H9 (cell line): ENCODE data around the gene FAM241A. TPM values are rescaled to one million over a fixed set of nuclear protein-coding genes. Genes with fewer than 3 reads are reported as not detected.

ENCODE experiments used
- DNase-seq: peaks from one replicate; pipeline ENCODE4 v3.0.0-alpha.2; 2017
- H2AFZ ChIP-seq: one replicate; pipeline ENCODE4 v1.6.1; 2013; ENCODE audit warnings: mild to moderate bottlenecking, low read length, control low read depth, moderate library complexity
- H2AK5ac ChIP-seq: 2 replicates; pipeline ENCODE4 v1.6.1; 2013; ENCODE audit warnings: low read length, control low read depth, mixed read lengths; ENCODE audit not compliant: insufficient read length
- H2BK120ac ChIP-seq: one replicate; pipeline ENCODE4 v1.6.1; 2013; ENCODE audit warnings: low read depth, mild to moderate bottlenecking, low read length, control low read depth, inconsistent platforms; ENCODE audit not compliant: poor library complexity, severe bottlenecking
- H2BK12ac ChIP-seq: 2 replicates; pipeline ENCODE4 v1.6.1; 2013; ENCODE audit warnings: low read length, control low read depth, mixed read lengths, low read depth; ENCODE audit not compliant: insufficient read length
- H2BK15ac ChIP-seq: 2 replicates; pipeline ENCODE4 v1.6.1; 2013; ENCODE audit warnings: low read depth, low read length, control low read depth
- H2BK20ac ChIP-seq: one replicate; pipeline ENCODE4 v1.6.1; 2013; ENCODE audit warnings: low read depth, mild to moderate bottlenecking, low read length, control low read depth, inconsistent platforms; ENCODE audit not compliant: poor library complexity, severe bottlenecking
- H2BK5ac ChIP-seq: 2 replicates; pipeline ENCODE4 v1.6.1; 2013; ENCODE audit warnings: low read length, control low read depth, mixed read lengths; ENCODE audit not compliant: insufficient read length
- H3K14ac ChIP-seq: 2 replicates; pipeline ENCODE4 v1.6.1; 2013; ENCODE audit warnings: low read length, control low read depth; ENCODE audit not compliant: insufficient read depth
- H3K18ac ChIP-seq: 2 replicates; pipeline ENCODE4 v1.6.1; 2013; ENCODE audit warnings: low read depth, mild to moderate bottlenecking, mixed read lengths, low read length, control low read depth; ENCODE audit not compliant: insufficient read length
- H3K23ac ChIP-seq: 2 replicates; pipeline ENCODE4 v1.6.1; 2013; ENCODE audit warnings: low read length, control low read depth, mixed read lengths, low read depth; ENCODE audit not compliant: insufficient read length
- H3K23me2 ChIP-seq: 2 replicates; pipeline ENCODE4 v1.6.1; 2013; ENCODE audit warnings: low read depth, mild to moderate bottlenecking, mixed read lengths, low read length, control low read depth; ENCODE audit not compliant: insufficient read length, poor library complexity, severe bottlenecking
- H3K27ac ChIP-seq: 2 replicates; pipeline ENCODE4 v1.5.1; 2013; ENCODE audit warnings: low read length, control low read depth, mixed read lengths, low read depth; ENCODE audit not compliant: insufficient read length
- H3K27me3 ChIP-seq: 2 replicates; pipeline ENCODE4 v1.6.1; 2013; ENCODE audit warnings: low read length, control low read depth, inconsistent platforms; ENCODE audit not compliant: insufficient read depth
- H3K4ac ChIP-seq: 2 replicates; pipeline ENCODE4 v1.6.1; 2013; ENCODE audit warnings: low read depth, mild to moderate bottlenecking, control low read depth, inconsistent platforms, low read length, moderate library complexity
- H3K4me1 ChIP-seq: 2 replicates; pipeline ENCODE4 v1.6.1; 2013; ENCODE audit warnings: low read length, control low read depth, inconsistent platforms; ENCODE audit not compliant: insufficient read depth
- H3K4me2 ChIP-seq: 2 replicates; pipeline ENCODE4 v1.6.1; 2013; ENCODE audit warnings: low read length, control low read depth, mixed read lengths; ENCODE audit not compliant: insufficient read length, insufficient read depth
- H3K56ac ChIP-seq: 2 replicates; pipeline ENCODE4 v1.6.1; 2013; ENCODE audit warnings: low read depth, mild to moderate bottlenecking, mixed read lengths, low read length, control low read depth; ENCODE audit not compliant: insufficient read length
- H3K79me1 ChIP-seq: 2 replicates; pipeline ENCODE4 v1.6.1; 2013; ENCODE audit warnings: low read depth, mild to moderate bottlenecking, moderate library complexity, low read length, control low read depth, inconsistent platforms; ENCODE audit not compliant: insufficient read depth, poor library complexity, severe bottlenecking
- H3K79me2 ChIP-seq: 2 replicates; pipeline ENCODE4 v1.6.1; 2013; ENCODE audit warnings: low read length, control low read depth, inconsistent platforms; ENCODE audit not compliant: insufficient read depth
- H3K9ac ChIP-seq: 2 replicates; pipeline ENCODE4 v1.6.1; 2013; ENCODE audit warnings: low read length, control low read depth, mixed read lengths; ENCODE audit not compliant: insufficient read length; ENCODE audit errors: extremely low read depth
- H3K9me3 ChIP-seq: one replicate; pipeline ENCODE4 v1.6.1; 2013; ENCODE audit warnings: low read depth, low read length, inconsistent platforms; ENCODE audit not compliant: control insufficient read depth
- H3T11ph ChIP-seq: one replicate; pipeline ENCODE4 v1.6.1; 2013; ENCODE audit warnings: mild to moderate bottlenecking, low read length, control low read depth, inconsistent platforms
- H4K20me1 ChIP-seq: one replicate; pipeline ENCODE4 v1.6.1; 2013; ENCODE audit not compliant: control insufficient read depth, insufficient read length, insufficient read depth
- H4K5ac ChIP-seq: 2 replicates; pipeline ENCODE4 v1.6.1; 2013; ENCODE audit warnings: low read depth, mild to moderate bottlenecking, mixed read lengths, low read length, control low read depth; ENCODE audit not compliant: insufficient read length
- H4K8ac ChIP-seq: replicated peaks from 2 replicates; pipeline ENCODE4 v1.6.1; 2013; ENCODE audit warnings: low read length, control low read depth, mixed read lengths, low read depth; ENCODE audit not compliant: insufficient read length
- H4K91ac ChIP-seq: 2 replicates; pipeline ENCODE4 v1.6.1; 2013; ENCODE audit warnings: low read depth, mild to moderate bottlenecking, moderate library complexity, mixed read lengths, low read length, control low read depth; ENCODE audit not compliant: insufficient read length
- H3K27ac Mint-ChIP-seq, 3 experiments: 2 replicates in 2 of 3; 3 replicates in 1 of 3; pipeline ENCODE4 v1.8.0; 2020 to 2021; ENCODE audit warnings: mixed read lengths in 3 of 3, mild to moderate bottlenecking in 1 of 3, moderate library complexity in 1 of 3
- H3K27me3 Mint-ChIP-seq: 2 replicates; pipeline ENCODE4 v1.8.0; 2021; ENCODE audit warnings: low read depth, mild to moderate bottlenecking, moderate library complexity, mixed read lengths
- H3K36me3 Mint-ChIP-seq, 3 experiments: 2 replicates in 2 of 3; 3 replicates in 1 of 3; pipeline ENCODE4 v1.8.0; 2020 to 2021; ENCODE audit warnings: low read depth in 3 of 3, mixed read lengths in 3 of 3; ENCODE audit not compliant: insufficient read depth in 1 of 3
- H3K4me1 Mint-ChIP-seq, 2 experiments: 2 replicates each; pipeline ENCODE4 v1.8.0; 2020; ENCODE audit warnings: mixed read lengths in 2 of 2
- H3K4me3 Mint-ChIP-seq, 2 experiments: 2 replicates in 1 of 2; 3 replicates in 1 of 2; pipeline ENCODE4 v1.8.0; 2020 to 2021; ENCODE audit warnings: mild to moderate bottlenecking in 2 of 2, mixed read lengths in 2 of 2, moderate library complexity in 1 of 2
- H3K9me3 Mint-ChIP-seq, 2 experiments: 2 replicates in 1 of 2; 3 replicates in 1 of 2; pipeline ENCODE4 v1.8.0; 2020; ENCODE audit warnings: mild to moderate bottlenecking in 2 of 2, mixed read lengths in 2 of 2, moderate library complexity in 1 of 2
- WGBS: extraction: QIAGEN DNeasy Blood & Tissue Kit; methylation state at CpG from one replicate; pipeline ENCODE4 v1.1.7; 2013; ENCODE audit warnings: missing lambda C conversion rate, low lambda C conversion rate, mixed read lengths; ENCODE audit not compliant: insufficient read length; ENCODE audit errors: extremely low coverage; 5-methylcytosine and 5-hydroxymethylcytosine counted together
- total RNA-seq: library from RNA; stranded (reverse); gene quantifications from 2 replicates; pipeline ENCODE4 v1.2.1, GENCODE V29; 2021
- TF ChIP-seq, protein P1 (sequence below): fragments of 200-600 bp; sonication (generic); conservative IDR thresholded peaks from 3 replicates; pipeline ENCODE4 v1.8.0; 2021; ENCODE audit warnings: antibody characterized with exemption, mild to moderate bottlenecking

The FAM241A gene
- total RNA-seq, 1 experiment from 2014 or later, result 0.13 TPM

DNA sequence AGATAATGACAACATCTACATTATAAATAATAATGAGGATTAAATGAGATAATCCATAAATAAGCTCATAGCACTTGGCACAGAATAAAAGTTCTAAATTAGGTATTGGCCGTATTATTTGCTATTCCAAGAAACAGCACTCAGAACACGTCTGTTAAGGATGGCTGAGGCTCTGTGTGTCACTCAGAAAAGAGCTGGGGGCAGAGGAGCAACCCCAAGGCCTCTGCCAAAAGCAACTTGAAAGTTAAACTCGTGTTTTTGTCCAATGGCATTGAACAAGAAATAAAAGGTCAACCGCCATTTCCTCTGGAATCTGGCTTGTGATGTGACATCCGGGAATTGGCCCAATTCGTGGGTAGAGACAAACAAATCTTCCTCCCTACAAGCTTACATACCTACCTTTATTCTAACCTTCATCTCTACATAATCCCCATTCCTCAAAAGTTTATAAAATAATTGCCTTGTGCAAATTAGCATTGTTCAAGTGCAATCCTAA is 42.3 kb upstream of the FAM241A start:
- H2AFZ ChIP-seq, result no peak overlapping the region
- no peak for DNase-seq
- H3K4me3 Mint-ChIP-seq, result no peak overlapping the region

More for the DNA sequence above, 42.3 kb upstream of the FAM241A start:
- H3K9ac ChIP-seq, result no peak overlapping the region
- Mint-ChIP-seq H3K27ac (no peak overlapping the region), H3K36me3 (no peaks in the 10 kb centered on the region), H3K9me3 (no peaks in the 10 kb centered on the region), H3K27me3 (no peaks in the 10 kb centered on the region), H3K4me1 (peaks cover 2 to 10% of the 10 kb centered on the region in 2 experiments; a peak in 3 of 4 replicates)
- no peak overlapping the region for H2BK120ac ChIP-seq
- no peaks in the 10 kb centered on the region for H4K20me1 ChIP-seq
- no peak overlapping the region for H2AK5ac ChIP-seq
- H3K4me1 ChIP-seq, result no peaks in the 10 kb centered on the region
- no peak overlapping the region for H4K5ac ChIP-seq
- no peak overlapping the region for H2BK15ac ChIP-seq
- no peak overlapping the region for H3K23ac ChIP-seq
- H3T11ph ChIP-seq, result no peak overlapping the region
- no CpG with 5 or more reads among the region's 6 CpGs for WGBS
- H2BK20ac ChIP-seq, result no peak overlapping the region
- H4K8ac ChIP-seq, result no peak overlapping the region
- H3K4ac ChIP-seq, result no peak overlapping the region
- TF ChIP-seq, protein P1, sequence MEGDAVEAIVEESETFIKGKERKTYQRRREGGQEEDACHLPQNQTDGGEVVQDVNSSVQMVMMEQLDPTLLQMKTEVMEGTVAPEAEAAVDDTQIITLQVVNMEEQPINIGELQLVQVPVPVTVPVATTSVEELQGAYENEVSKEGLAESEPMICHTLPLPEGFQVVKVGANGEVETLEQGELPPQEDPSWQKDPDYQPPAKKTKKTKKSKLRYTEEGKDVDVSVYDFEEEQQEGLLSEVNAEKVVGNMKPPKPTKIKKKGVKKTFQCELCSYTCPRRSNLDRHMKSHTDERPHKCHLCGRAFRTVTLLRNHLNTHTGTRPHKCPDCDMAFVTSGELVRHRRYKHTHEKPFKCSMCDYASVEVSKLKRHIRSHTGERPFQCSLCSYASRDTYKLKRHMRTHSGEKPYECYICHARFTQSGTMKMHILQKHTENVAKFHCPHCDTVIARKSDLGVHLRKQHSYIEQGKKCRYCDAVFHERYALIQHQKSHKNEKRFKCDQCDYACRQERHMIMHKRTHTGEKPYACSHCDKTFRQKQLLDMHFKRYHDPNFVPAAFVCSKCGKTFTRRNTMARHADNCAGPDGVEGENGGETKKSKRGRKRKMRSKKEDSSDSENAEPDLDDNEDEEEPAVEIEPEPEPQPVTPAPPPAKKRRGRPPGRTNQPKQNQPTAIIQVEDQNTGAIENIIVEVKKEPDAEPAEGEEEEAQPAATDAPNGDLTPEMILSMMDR, result no peak
- H3K9me3 ChIP-seq, result no peaks in the 10 kb centered on the region
- no peak overlapping the region for H3K14ac ChIP-seq
- H3K79me1 ChIP-seq, result no peaks in the 10 kb centered on the region
- no peak overlapping the region for H4K91ac ChIP-seq
- H3K27me3 ChIP-seq, result no peaks in the 10 kb centered on the region
- H3K79me2 ChIP-seq, result no peaks in the 10 kb centered on the region
- H3K27ac ChIP-seq, result no peak overlapping the region
- no peaks in the 10 kb centered on the region for H3K23me2 ChIP-seq
- no peak overlapping the region for H3K4me2 ChIP-seq
- no peak overlapping the region for H3K56ac ChIP-seq
- H2BK5ac ChIP-seq, result no peak overlapping the region
- no peak overlapping the region for H2BK12ac ChIP-seq
- no peak overlapping the region for H3K18ac ChIP-seq
